Fibroblast of mammary gland (primary cell): ENCODE results near the gene SULT1A2.
A peak's percentile ranks its signal among the peaks of the same experiment; 100 is the strongest.
"Not testable (repeated sequence)": the region's sequence is repeated elsewhere in the genome, so short reads cannot be mapped to it uniquely, and the experiment has no call there.

Source experiments
- DNase-seq: peaks from one replicate; pipeline ENCODE4 v3.0.0-alpha.2; 2010; ENCODE audit warnings: low read depth
- H3K4me3 ChIP-seq: 2 replicates; pipeline ENCODE4 v1.5.1; 2011; ENCODE audit warnings: low read depth, mild to moderate bottlenecking, low read length, moderate library complexity; ENCODE audit not compliant: control insufficient read depth
- TF ChIP-seq, protein P1 (sequence below): conservative IDR thresholded peaks from 2 replicates; pipeline ENCODE4 v1.5.1; 2011; ENCODE audit warnings: low read depth, low read length, inconsistent platforms; ENCODE audit not compliant: control insufficient read depth, insufficient read depth

SULT1A2 gene

DNA sequence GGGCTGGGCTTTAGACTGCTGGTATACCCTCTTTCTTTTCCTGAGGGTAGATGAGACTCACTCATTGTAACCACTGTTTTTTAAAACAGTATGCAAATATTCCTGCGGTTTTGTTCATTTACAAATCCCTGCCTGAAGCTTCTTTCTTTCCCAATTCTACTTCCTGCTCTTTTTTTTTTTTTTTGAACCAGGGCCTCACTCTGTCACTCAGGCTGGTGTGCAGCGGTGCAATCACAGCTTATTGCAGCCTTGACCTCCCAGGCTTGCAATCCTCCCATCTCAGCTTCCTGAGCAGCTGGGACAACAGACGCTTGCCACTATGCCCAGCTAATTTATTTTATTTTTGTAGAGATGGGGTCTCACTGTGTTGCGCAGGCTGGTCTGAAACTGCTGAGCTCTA lies 21.0 kb upstream of the SULT1A2 start:
- no peak overlapping the region for H3K4me3 ChIP-seq
- TF ChIP-seq, protein P1, sequence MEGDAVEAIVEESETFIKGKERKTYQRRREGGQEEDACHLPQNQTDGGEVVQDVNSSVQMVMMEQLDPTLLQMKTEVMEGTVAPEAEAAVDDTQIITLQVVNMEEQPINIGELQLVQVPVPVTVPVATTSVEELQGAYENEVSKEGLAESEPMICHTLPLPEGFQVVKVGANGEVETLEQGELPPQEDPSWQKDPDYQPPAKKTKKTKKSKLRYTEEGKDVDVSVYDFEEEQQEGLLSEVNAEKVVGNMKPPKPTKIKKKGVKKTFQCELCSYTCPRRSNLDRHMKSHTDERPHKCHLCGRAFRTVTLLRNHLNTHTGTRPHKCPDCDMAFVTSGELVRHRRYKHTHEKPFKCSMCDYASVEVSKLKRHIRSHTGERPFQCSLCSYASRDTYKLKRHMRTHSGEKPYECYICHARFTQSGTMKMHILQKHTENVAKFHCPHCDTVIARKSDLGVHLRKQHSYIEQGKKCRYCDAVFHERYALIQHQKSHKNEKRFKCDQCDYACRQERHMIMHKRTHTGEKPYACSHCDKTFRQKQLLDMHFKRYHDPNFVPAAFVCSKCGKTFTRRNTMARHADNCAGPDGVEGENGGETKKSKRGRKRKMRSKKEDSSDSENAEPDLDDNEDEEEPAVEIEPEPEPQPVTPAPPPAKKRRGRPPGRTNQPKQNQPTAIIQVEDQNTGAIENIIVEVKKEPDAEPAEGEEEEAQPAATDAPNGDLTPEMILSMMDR: no peak
- no peak for DNase-seq

DNA sequence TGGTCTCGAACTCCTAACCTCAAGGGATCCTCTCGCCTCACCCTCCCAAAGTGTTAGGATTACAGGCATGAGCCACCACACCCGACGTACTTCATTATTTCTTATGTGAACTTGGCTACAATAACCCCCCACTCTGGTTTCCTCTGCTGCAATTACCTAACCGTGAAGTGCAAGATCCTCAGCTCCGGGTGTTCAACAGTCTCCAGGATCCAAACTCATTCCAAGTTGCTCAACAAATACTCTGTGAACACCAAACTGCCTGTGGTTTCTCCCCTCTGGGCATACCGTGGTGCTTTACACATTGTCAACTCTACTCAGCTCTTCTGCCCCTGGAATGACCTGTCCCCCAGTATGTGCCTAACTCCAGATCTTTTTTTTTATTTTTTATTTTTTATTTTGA lies 19.8 kb upstream of the SULT1A2 start:
- TF ChIP-seq, protein P1: no peak
- no peak for DNase-seq
- no peak overlapping the region for H3K4me3 ChIP-seq

DNA sequence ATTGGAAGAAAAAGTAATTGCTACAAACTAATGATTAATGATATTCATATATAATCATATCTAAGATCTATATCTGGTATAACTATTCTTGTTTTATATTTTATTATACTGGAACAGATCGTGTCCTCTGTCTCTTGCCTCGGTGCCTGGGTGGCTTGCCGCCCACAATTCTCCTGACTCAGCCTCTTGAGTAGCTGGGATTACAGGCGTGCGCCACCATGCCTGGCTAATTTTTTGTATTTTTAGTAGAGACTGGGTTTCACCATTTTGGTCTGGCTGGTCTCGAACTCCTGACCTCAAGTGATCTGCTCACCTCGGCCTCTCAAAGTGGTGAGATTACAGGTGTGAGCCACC lies 19.4 kb upstream of the SULT1A2 start:
- DNase-seq: not testable (repeated sequence)

DNA sequence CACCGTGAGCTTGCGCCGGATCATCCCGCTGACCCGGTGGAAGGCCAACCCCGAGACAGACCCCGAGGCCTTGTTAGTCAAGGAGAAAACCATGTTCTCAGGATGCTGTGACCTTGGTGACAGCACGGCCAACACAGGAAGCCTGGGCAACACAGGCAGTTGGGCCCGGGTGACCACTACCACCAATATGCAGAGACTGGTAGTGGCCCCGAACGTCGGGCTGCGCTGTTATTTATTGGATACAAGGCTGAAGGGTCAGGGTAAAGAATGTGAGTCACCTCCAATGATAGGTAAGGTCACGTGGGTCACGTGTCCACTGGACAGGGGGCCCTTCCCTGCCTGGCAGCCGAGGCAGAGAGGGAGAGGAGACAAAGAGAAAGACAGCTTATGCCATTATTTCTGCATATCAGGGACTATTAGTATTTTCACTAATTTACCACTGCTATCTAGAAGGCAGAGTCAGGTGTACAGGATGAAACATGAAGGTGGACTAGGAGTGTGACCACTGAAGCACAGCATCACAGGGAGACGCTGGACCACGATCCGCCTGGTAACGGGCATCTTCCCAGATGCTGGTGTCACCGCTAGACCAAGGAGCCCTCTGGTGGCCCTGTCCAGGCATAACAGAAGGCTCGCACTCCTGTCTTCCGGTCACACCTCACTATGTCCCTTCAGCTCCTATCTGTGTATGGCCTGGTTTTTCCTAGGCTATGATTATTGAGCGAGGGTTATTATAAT lies 18.8 kb upstream of the SULT1A2 start:
- DNase-seq: peak; percentile 24
- TF ChIP-seq, protein P1: peak; percentile 58
- H3K4me3 ChIP-seq: not testable (repeated sequence)

More for the DNA sequence above, 19.4 kb upstream of the SULT1A2 start:
- H3K4me3 ChIP-seq: not testable (repeated sequence)

DNA sequence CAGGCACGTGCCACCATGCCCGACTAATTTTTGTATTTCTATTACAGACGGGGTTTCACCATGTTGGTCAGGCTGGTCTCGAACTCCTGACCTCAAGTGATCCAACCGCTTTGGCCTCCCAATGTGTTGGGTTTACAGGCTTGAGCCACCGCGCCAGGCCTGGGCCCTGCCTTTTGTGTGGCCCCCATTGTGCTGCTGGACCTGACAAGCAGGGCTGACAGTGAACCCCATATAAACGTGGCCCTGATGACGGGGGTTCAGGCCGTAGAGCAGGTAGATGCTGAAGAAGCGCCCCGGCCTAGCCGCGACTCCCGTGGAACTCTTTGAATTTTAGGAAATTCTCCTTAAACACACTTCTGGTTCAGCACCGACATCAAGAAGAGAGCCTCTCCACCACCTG lies 17.7 kb upstream of the SULT1A2 start:
- H3K4me3 ChIP-seq: not testable (repeated sequence)

DNA sequence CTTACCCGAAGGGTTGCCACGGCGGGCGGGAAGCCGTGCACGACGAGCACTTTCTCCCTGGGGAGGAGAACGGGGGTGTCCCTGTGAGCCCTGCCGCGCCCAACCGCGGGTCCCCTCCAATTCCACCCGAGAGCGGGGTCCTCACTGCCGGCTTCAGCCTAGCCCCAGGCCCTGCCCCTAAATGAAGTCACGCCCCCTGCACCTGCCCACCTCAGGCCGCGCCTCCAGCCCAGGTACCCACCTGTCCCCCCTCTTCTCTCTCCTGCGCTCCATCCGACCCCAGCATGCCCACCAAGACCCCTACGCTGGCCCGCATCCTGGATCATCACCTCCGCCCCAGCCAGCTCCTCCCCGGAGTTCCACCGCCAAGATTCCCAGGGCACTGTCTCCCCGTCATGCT lies 17.1 kb upstream of the SULT1A2 start:
- H3K4me3 ChIP-seq, DNase-seq: not testable (repeated sequence)

More for the DNA sequence above, 17.7 kb upstream of the SULT1A2 start:
- not testable (repeated sequence) for DNase-seq

DNA sequence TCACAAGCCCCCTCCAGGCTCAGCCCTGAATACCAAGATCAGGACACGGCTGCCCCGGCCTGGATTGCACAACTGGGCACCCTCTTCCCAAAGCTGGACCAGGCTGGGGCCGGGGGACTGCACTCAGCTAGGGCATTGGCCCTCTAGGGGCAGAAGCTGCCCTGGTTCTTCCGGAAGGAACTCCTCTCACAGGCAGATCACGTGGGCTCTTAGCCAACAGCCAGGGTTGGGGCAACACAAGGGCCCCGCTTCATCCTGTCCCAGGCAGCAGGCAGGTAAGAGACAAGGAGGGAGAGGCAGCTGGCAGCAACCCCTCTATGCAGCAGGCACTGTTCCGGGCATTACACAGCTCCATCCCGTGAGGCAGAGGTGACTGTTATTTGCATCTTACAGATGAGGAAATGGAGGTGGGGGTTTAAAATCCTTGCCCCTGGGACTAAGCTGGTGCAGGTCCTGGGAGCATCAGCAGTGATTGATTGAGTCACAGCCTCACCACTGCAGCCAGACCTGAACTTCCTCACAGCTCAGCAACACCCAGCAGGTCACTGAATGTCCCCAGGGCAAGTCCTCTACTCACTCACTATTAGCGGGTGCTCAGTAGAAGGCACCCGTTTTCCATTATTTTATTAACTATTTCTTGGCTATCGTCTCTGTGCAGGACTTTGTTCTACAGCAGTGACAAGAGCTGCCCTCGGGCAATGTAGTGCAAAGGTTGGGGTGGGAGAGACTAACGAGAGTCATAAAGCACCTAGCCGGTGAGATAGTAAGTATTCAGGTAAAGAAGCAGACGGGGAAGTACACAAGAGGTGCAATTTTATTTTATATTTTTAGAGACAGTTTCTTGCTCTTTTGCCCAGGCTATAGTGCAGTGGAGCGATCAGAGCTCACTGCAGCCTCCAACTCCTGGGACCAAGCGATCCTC lies 15.8 kb upstream of the SULT1A2 start:
- DNase-seq, H3K4me3 ChIP-seq: not testable (repeated sequence)

DNA sequence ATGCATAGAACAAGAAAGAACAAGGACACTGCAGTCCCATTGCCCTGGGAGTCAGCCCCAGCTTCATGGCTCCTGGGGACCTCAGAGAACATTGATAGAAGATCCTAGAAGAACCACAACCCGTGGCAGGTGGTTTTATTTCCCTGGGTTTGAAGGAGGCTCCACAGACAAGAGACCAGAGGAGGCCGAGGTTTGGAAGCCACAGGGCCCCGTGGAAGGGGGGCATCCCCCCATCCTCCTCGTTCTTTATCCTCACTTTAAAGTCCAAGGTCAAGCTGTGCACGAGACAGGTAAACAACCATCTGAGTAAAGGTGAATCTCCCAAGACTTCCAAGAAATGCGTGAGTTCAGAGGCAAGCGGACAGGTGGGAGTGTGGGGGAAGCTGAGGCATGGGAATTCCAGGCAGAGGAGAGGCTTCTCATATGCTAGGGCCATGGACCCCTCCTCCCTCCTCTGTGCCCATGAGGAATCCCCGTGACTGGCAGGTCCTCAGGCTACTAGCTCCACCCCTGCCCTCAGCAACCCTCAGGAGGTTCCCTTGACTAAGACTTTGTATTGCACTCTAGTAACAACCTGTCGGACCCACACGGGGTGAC lies 13.8 kb upstream of the SULT1A2 start:
- TF ChIP-seq, protein P1: no peak
- DNase-seq: no peak
- H3K4me3 ChIP-seq: no peak overlapping the region
